ENCODE measurements around the gene TBC1D24.
"Not testable (repeated sequence)": the region's sequence is repeated elsewhere in the genome, so short reads cannot be mapped to it uniquely, and the experiment has no call there.

Gene TBC1D24

GRCh38 chr16:2437032-2437790, 37.7 kb upstream of the TBC1D24 start:
- H3K4me3 ChIP-seq (ENCODE audit: low read depth, low read length) = no peak overlapping the region
- TF ChIP-seq CTCF (IDR thresholded peaks at IDR 0.05; ENCODE audit: control insufficient read depth, extremely low read depth, insufficient read depth) = no peak
- DNase-seq (ENCODE audit: low read depth) = no peak

GRCh38 chr16:2438121-2438520, 36.8 kb upstream of the TBC1D24 start:
- TF ChIP-seq CTCF (IDR thresholded peaks at IDR 0.05; ENCODE audit: control insufficient read depth, extremely low read depth, insufficient read depth) = no peak
- H3K4me3 ChIP-seq (ENCODE audit: low read depth, low read length) = no peak overlapping the region
- DNase-seq (ENCODE audit: low read depth) = no peak

- DNase-seq (ENCODE audit: low read depth) = no peak
- no peak overlapping the region for H3K4me3 ChIP-seq (ENCODE audit: low read depth, low read length)
- no peak for TF ChIP-seq CTCF (IDR thresholded peaks at IDR 0.05; ENCODE audit: control insufficient read depth, extremely low read depth, insufficient read depth)
These were observed 35.3 kb upstream of the TBC1D24 start for GRCh38 chr16:2439598-2439997.

GRCh38 chr16:2441143-2441804, 33.7 kb upstream of the TBC1D24 start:
- DNase-seq (ENCODE audit: low read depth); H3K4me3 ChIP-seq (ENCODE audit: low read depth, low read length): not testable (repeated sequence)

- TF ChIP-seq CTCF (IDR thresholded peaks at IDR 0.05; ENCODE audit: control insufficient read depth, extremely low read depth, insufficient read depth) = no peak
- H3K4me3 ChIP-seq (ENCODE audit: low read depth, low read length) = no peak overlapping the region
- no peak for DNase-seq (ENCODE audit: low read depth)
These were observed 31.4 kb upstream of the TBC1D24 start for GRCh38 chr16:2443555-2443954.

- no peak overlapping the region for H3K4me3 ChIP-seq (ENCODE audit: low read depth, low read length)
- no peak for TF ChIP-seq CTCF (IDR thresholded peaks at IDR 0.05; ENCODE audit: control insufficient read depth, extremely low read depth, insufficient read depth)
- no peak for DNase-seq (ENCODE audit: low read depth)
These were observed 26.9 kb upstream of the TBC1D24 start for GRCh38 chr16:2447920-2448583.

GRCh38 chr16:2449118-2449517, 25.8 kb upstream of the TBC1D24 start:
- H3K4me3 ChIP-seq (ENCODE audit: low read depth, low read length) = no peak overlapping the region
- no peak for DNase-seq (ENCODE audit: low read depth)
- TF ChIP-seq CTCF (IDR thresholded peaks at IDR 0.05; ENCODE audit: control insufficient read depth, extremely low read depth, insufficient read depth) = no peak
